Natural killer cell (primary cell): Measurements from ENCODE around the gene THRB. TPM values are rescaled to one million over a fixed set of nuclear protein-coding genes. Genes with fewer than 3 reads are reported as not detected.

ENCODE experiments used
- ATAC-seq, 3 donors: fragments of 150-1000 bp in 2 of 3; fragments of 200-7000 bp in 1 of 3; cut with Tn5 transposase; 1 replicate in 1 of 3; 2 replicates in 2 of 3; pipeline ENCODE4 v1.10.0; 2021; ENCODE audit warnings: mild to moderate bottlenecking in 2 of 3, moderate library complexity in 2 of 3
- DNase-seq, 2 donors: peaks; one replicate each; pipeline versions ENCODE4 v3.0.0 to v3.0.0-alpha.2; 2013 to 2021; ENCODE audit warnings: mixed read lengths in 1 of 2
- H3K27ac ChIP-seq: one replicate; pipeline ENCODE4 v1.5.1; 2013; ENCODE audit warnings: mild to moderate bottlenecking, low read length
- H3K27me3 ChIP-seq: one replicate; pipeline ENCODE4 v1.6.1; 2013; ENCODE audit warnings: low read length; ENCODE audit not compliant: control insufficient read depth, insufficient read depth
- H3K36me3 ChIP-seq: one replicate; pipeline ENCODE4 v1.6.1; 2013; ENCODE audit warnings: low read length; ENCODE audit not compliant: control insufficient read depth, insufficient read depth
- H3K4me1 ChIP-seq: one replicate; pipeline ENCODE4 v1.6.1; 2013; ENCODE audit warnings: low read length; ENCODE audit not compliant: control insufficient read depth, insufficient read depth
- H3K4me3 ChIP-seq: one replicate; pipeline ENCODE4 v1.5.1; 2013; ENCODE audit warnings: low read length
- H3K9me3 ChIP-seq: one replicate; pipeline ENCODE4 v1.6.1; 2013; ENCODE audit warnings: low read length; ENCODE audit not compliant: control insufficient read depth, insufficient read depth
- H3K27ac Mint-ChIP-seq, 2 donors: one replicate each; pipeline ENCODE4 v1.8.0; 2022; ENCODE audit warnings: mild to moderate bottlenecking in 2 of 2, mixed read lengths in 2 of 2, moderate library complexity in 1 of 2
- H3K27me3 Mint-ChIP-seq, 2 donors: one replicate each; pipeline ENCODE4 v1.8.0; 2022; ENCODE audit warnings: low read depth in 2 of 2, mixed read lengths in 2 of 2
- H3K36me3 Mint-ChIP-seq: one replicate; pipeline ENCODE4 v1.8.0; 2022; ENCODE audit warnings: mixed read lengths
- H3K4me1 Mint-ChIP-seq, 2 donors: one replicate each; pipeline ENCODE4 v1.8.0; 2022; ENCODE audit warnings: mixed read lengths in 2 of 2
- H3K4me3 Mint-ChIP-seq: one replicate; pipeline ENCODE4 v1.8.0; 2022; ENCODE audit warnings: mild to moderate bottlenecking, moderate library complexity, mixed read lengths
- H3K9me3 Mint-ChIP-seq, 2 donors: one replicate each; pipeline ENCODE4 v1.8.0; 2022; ENCODE audit warnings: mixed read lengths in 2 of 2
- WGBS: methylation state at CpG from one replicate; pipeline ENCODE4 v1.1.7; 2013; ENCODE audit warnings: missing lambda C conversion rate; ENCODE audit not compliant: insufficient coverage; 5-methylcytosine and 5-hydroxymethylcytosine counted together
- intact Hi-C: fragments of 100-400 bp; cut with micrococcal nuclease; formaldehyde crosslinking; loops from one replicate; pipeline ENCODE4 v1.14.2; 2022
- total RNA-seq, 4 donors: library from RNA; stranded (reverse); fragments of 120-200 nt in 1 of 4; gene quantifications; one replicate each; pipeline versions ENCODE4 v1.2.3 to v1.2.4, GENCODE V29; 2013 to 2022
- TF ChIP-seq, protein P1 (sequence below): fragments of 200-600 bp; IDR thresholded peaks from one replicate; pipeline ENCODE4 v1.8.0; 2022; ENCODE audit warnings: antibody characterized with exemption

The THRB gene
- total RNA-seq, 3 donors from 2014 or later (not counting 1 experiment from before 2014, with no cell fraction given) = 0.05 TPM; not detected in 2

DNA sequence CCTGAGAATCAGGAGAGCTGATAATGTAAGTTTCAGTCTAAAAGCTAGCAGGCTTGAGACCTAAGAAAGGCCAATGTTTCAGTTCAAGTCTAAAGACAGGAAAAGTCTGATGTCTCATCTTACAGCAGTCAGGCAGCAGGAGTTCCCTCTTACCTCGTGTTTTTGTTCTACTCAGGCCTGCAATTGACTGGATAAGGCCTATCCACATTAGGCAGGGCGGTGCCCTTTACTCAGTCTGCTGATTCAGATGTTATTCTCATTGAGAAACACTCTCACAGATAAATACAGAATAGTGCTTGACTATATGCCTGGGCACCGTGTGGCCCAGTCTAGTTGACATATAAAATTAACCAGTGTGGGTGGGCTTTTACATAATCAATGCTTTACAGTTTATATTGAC, 427.2 kb downstream of the THRB start:
- Mint-ChIP-seq H3K27ac (no peak overlapping the region), H3K27me3 (peaks cover 0 to 5% of the 10 kb centered on the region in 2 donors), H3K36me3 (no peaks in the 10 kb centered on the region), H3K4me1 (no peaks in the 10 kb centered on the region), H3K9me3 (peaks cover 2 to 6% of the 10 kb centered on the region in 2 donors), H3K4me3 (no peak overlapping the region)
- TF ChIP-seq, protein P1, sequence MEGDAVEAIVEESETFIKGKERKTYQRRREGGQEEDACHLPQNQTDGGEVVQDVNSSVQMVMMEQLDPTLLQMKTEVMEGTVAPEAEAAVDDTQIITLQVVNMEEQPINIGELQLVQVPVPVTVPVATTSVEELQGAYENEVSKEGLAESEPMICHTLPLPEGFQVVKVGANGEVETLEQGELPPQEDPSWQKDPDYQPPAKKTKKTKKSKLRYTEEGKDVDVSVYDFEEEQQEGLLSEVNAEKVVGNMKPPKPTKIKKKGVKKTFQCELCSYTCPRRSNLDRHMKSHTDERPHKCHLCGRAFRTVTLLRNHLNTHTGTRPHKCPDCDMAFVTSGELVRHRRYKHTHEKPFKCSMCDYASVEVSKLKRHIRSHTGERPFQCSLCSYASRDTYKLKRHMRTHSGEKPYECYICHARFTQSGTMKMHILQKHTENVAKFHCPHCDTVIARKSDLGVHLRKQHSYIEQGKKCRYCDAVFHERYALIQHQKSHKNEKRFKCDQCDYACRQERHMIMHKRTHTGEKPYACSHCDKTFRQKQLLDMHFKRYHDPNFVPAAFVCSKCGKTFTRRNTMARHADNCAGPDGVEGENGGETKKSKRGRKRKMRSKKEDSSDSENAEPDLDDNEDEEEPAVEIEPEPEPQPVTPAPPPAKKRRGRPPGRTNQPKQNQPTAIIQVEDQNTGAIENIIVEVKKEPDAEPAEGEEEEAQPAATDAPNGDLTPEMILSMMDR = no peak
- no peak overlapping the region for H3K27ac ChIP-seq
- ATAC-seq (no peak), DNase-seq (no peak)
- no peaks in the 10 kb centered on the region for H3K4me1 ChIP-seq
- no peaks in the 10 kb centered on the region for H3K27me3 ChIP-seq
- no peaks in the 10 kb centered on the region for H3K36me3 ChIP-seq
- H3K4me3 ChIP-seq = no peak overlapping the region
- intact Hi-C loops = no loop called here
- WGBS = 66% methylated on average over 2 of the region's 3 CpGs
- no peaks in the 10 kb centered on the region for H3K9me3 ChIP-seq
